CD14-positive monocyte (primary cell): ENCODE data around the gene NKAIN4. TPM values are rescaled to one million over a fixed set of nuclear protein-coding genes. Genes with fewer than 3 reads are reported as not detected.
A peak's percentile ranks its signal among the peaks of the same experiment; 100 is the strongest.

Experiments used
- DNase-seq, 3 donors: peaks; one replicate each; pipeline ENCODE4 v3.0.0-alpha.2; 2011 to 2022
- H2AFZ ChIP-seq: 2 replicates; pipeline ENCODE4 v1.6.0; 2012; ENCODE audit warnings: mild to moderate bottlenecking, low read depth, low read length, inconsistent platforms; ENCODE audit not compliant: insufficient read depth, poor library complexity, severe bottlenecking
- H3K27ac ChIP-seq, 2 donors: 1 replicate in 1 of 2; 2 replicates in 1 of 2; pipeline ENCODE4 v1.5.1; 2012 to 2013; ENCODE audit warnings: low read length in 2 of 2, control low read depth in 1 of 2, inconsistent platforms in 1 of 2, low read depth in 1 of 2, mild to moderate bottlenecking in 1 of 2
- H3K27me3 ChIP-seq, 2 donors: one replicate each; pipeline versions ENCODE4 v1.6.0 to v1.6.1; 2011 to 2013; ENCODE audit warnings: low read length in 2 of 2; ENCODE audit not compliant: control insufficient read depth in 2 of 2, insufficient read depth in 2 of 2
- H3K36me3 ChIP-seq, 2 donors: replicated peaks in 1 of 2; 1 replicate in 1 of 2; 2 replicates in 1 of 2; pipeline versions ENCODE4 v1.5.1 to v1.6.1; 2012 to 2013; ENCODE audit warnings: low read length in 2 of 2, control low read depth in 1 of 2, inconsistent platforms in 1 of 2, mild to moderate bottlenecking in 1 of 2; ENCODE audit not compliant: insufficient read depth in 2 of 2, control insufficient read depth in 1 of 2
- H3K4me1 ChIP-seq, 2 donors: 1 replicate in 1 of 2; 2 replicates in 1 of 2; pipeline versions ENCODE4 v1.5.1 to v1.6.1; 2012 to 2013; ENCODE audit warnings: low read length in 2 of 2, control low read depth in 1 of 2, inconsistent platforms in 1 of 2, mild to moderate bottlenecking in 1 of 2, moderate library complexity in 1 of 2; ENCODE audit not compliant: insufficient read depth in 2 of 2, control insufficient read depth in 1 of 2
- H3K4me2 ChIP-seq: replicated peaks from 2 replicates; pipeline ENCODE3; 2012; ENCODE audit warnings: low read length, moderate library complexity, mild to moderate bottlenecking; ENCODE audit not compliant: poor library complexity, severe bottlenecking; ENCODE audit errors: extremely low read depth
- H3K4me3 ChIP-seq, 3 experiments: fragments of 200-600 bp in 1 of 3; sonication (generic) in 1 of 3; replicated peaks in 1 of 3; 1 replicate in 2 of 3; 2 replicates in 1 of 3; pipeline ENCODE4 v1.5.1; 2011 to 2013; ENCODE audit warnings: low read length in 3 of 3, mild to moderate bottlenecking in 3 of 3, control low read depth in 2 of 3, low read depth in 2 of 3, inconsistent platforms in 1 of 3, moderate library complexity in 1 of 3
- H3K79me2 ChIP-seq: 2 replicates; pipeline ENCODE4 v1.6.0; 2012; ENCODE audit warnings: mild to moderate bottlenecking, control low read depth, inconsistent platforms, low read length, moderate library complexity; ENCODE audit not compliant: insufficient read depth
- H3K9ac ChIP-seq: 2 replicates; pipeline ENCODE4 v1.6.0; 2017; ENCODE audit warnings: low read length, mild to moderate bottlenecking; ENCODE audit not compliant: insufficient read depth, poor library complexity, severe bottlenecking
- H3K9me3 ChIP-seq, 2 donors: replicated peaks in 1 of 2; 1 replicate in 1 of 2; 2 replicates in 1 of 2; pipeline versions ENCODE4 v1.5.1 to v1.6.1; 2012 to 2013; ENCODE audit warnings: low read length in 2 of 2, control low read depth in 1 of 2; ENCODE audit not compliant: control insufficient read depth in 1 of 2, insufficient read depth in 1 of 2
- H4K20me1 ChIP-seq: 2 replicates; pipeline ENCODE4 v1.6.0; 2012; ENCODE audit warnings: mild to moderate bottlenecking, low read length, control low read depth, moderate library complexity; ENCODE audit not compliant: insufficient read depth
- H3K27ac Mint-ChIP-seq, 7 donors: one replicate each; pipeline ENCODE4 v1.8.0; 2020; ENCODE audit warnings: mild to moderate bottlenecking in 7 of 7, mixed read lengths in 7 of 7, moderate library complexity in 6 of 7, inconsistent platforms in 2 of 7
- H3K27me3 Mint-ChIP-seq, 3 donors: one replicate each; pipeline ENCODE4 v1.8.0; 2021 to 2022; ENCODE audit warnings: low read depth in 3 of 3, mild to moderate bottlenecking in 3 of 3, mixed read lengths in 3 of 3, moderate library complexity in 3 of 3, inconsistent platforms in 1 of 3
- H3K36me3 Mint-ChIP-seq, 2 donors: one replicate each; pipeline ENCODE4 v1.8.0; 2020; ENCODE audit warnings: mixed read lengths in 2 of 2, inconsistent platforms in 1 of 2, mild to moderate bottlenecking in 1 of 2
- H3K4me1 Mint-ChIP-seq: one replicate; pipeline ENCODE4 v1.8.0; 2020; ENCODE audit warnings: mild to moderate bottlenecking, mixed read lengths
- H3K4me3 Mint-ChIP-seq, 2 donors: one replicate each; pipeline ENCODE4 v1.8.0; 2020; ENCODE audit warnings: mild to moderate bottlenecking in 2 of 2, mixed read lengths in 2 of 2, moderate library complexity in 1 of 2
- H3K9me3 Mint-ChIP-seq, 7 donors: one replicate each; pipeline ENCODE4 v1.8.0; 2020 to 2022; ENCODE audit warnings: mixed read lengths in 7 of 7, mild to moderate bottlenecking in 6 of 7, moderate library complexity in 6 of 7, inconsistent platforms in 2 of 7
- WGBS: methylation state at CpG from one replicate; pipeline ENCODE4 v1.1.5; 2013; ENCODE audit warnings: missing lambda C conversion rate; ENCODE audit not compliant: insufficient coverage; 5-methylcytosine and 5-hydroxymethylcytosine counted together
- intact Hi-C, 2 donors: fragments of 100-400 bp; cut with micrococcal nuclease; formaldehyde crosslinking; loops; one replicate each; pipeline versions ENCODE4 v1.15.0 to v1.15.1; 2023
- polyA plus RNA-seq, 3 donors: library from polyadenylated mRNA; depleted of rRNA in 1 of 3; unstranded in 2 of 3; stranded (reverse) in 1 of 3; fragments of 300-500 nt in 2 of 3; fragments of >200 nt in 1 of 3; fragmentation: Illumina TruSeq in 2 of 3; gene quantifications; 1 replicate in 2 of 3; 2 replicates in 1 of 3; pipeline ENCODE4 v1.2.3, GENCODE V29; 2012 to 2021
- TF ChIP-seq, protein P1 (sequence below): fragments of 200-600 bp; IDR thresholded peaks from one replicate; pipeline ENCODE4 v1.8.0; 2022; ENCODE audit warnings: antibody characterized with exemption, mild to moderate bottlenecking

Gene NKAIN4
- polyA plus RNA-seq, 3 donors: not detected

DNA sequence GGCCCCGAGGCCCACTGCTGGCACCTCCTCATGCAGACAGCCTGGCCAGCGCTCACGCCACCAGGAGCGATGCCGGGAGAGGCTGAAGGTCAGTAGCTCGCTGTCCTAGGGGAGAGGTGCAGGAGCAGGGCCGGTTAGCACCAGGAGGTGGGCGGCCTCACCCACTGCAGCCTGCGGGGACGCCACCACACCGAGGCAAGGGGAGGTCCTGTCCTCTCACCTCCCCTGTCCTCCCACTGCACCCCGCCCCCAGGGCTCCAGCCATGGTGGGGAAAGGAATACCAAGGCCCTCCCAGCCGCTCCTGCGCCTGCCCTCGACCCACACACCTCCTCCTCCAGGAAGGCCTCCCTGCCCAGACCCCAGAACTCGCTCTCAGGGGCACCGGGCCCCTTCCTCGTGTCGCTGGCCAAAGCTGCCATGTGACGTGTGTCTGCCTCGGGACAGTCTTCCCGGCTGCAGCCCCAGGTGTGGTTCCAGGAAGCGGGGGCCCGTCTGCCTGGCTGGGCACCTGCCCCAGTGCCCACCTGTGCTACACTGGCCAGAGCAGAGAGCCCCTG lies 6.5 kb downstream of the NKAIN4 start:
- Histone ChIP-seq H3K27me3 (peaks cover 2 to 31% of the 10 kb centered on the region in 2 donors), H2AFZ (no peak overlapping the region), H3K9ac (no peak overlapping the region), H3K36me3 (no peaks in the 10 kb centered on the region), H3K27ac (no peak overlapping the region), H3K79me2 (no peaks in the 10 kb centered on the region), H3K4me2 (no peak overlapping the region), H4K20me1 (no peaks in the 10 kb centered on the region), H3K4me3 (no peak overlapping the region), H3K9me3 (peaks cover 0 to 2% of the 10 kb centered on the region in 2 donors), H3K4me1 (no peaks in the 10 kb centered on the region)
- H3K27ac Mint-ChIP-seq: peak overlapping the region in 1 of 7 donors; percentile 63
- H3K9me3 Mint-ChIP-seq: peaks cover 0 to 10% (median 1%) of the 10 kb centered on the region in 7 donors
- WGBS: 81% methylated on average over 18 of the region's 24 CpGs
- no peak for DNase-seq
- H3K4me3 Mint-ChIP-seq: no peak overlapping the region
- H3K27me3 Mint-ChIP-seq: peaks cover 34 to 58% (median 38%) of the 10 kb centered on the region in 3 donors
- no peaks in the 10 kb centered on the region for H3K4me1 Mint-ChIP-seq
- intact Hi-C loops: no loop called here
- H3K36me3 Mint-ChIP-seq: no peaks in the 10 kb centered on the region
- TF ChIP-seq, protein P1, sequence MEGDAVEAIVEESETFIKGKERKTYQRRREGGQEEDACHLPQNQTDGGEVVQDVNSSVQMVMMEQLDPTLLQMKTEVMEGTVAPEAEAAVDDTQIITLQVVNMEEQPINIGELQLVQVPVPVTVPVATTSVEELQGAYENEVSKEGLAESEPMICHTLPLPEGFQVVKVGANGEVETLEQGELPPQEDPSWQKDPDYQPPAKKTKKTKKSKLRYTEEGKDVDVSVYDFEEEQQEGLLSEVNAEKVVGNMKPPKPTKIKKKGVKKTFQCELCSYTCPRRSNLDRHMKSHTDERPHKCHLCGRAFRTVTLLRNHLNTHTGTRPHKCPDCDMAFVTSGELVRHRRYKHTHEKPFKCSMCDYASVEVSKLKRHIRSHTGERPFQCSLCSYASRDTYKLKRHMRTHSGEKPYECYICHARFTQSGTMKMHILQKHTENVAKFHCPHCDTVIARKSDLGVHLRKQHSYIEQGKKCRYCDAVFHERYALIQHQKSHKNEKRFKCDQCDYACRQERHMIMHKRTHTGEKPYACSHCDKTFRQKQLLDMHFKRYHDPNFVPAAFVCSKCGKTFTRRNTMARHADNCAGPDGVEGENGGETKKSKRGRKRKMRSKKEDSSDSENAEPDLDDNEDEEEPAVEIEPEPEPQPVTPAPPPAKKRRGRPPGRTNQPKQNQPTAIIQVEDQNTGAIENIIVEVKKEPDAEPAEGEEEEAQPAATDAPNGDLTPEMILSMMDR: no peak

DNA sequence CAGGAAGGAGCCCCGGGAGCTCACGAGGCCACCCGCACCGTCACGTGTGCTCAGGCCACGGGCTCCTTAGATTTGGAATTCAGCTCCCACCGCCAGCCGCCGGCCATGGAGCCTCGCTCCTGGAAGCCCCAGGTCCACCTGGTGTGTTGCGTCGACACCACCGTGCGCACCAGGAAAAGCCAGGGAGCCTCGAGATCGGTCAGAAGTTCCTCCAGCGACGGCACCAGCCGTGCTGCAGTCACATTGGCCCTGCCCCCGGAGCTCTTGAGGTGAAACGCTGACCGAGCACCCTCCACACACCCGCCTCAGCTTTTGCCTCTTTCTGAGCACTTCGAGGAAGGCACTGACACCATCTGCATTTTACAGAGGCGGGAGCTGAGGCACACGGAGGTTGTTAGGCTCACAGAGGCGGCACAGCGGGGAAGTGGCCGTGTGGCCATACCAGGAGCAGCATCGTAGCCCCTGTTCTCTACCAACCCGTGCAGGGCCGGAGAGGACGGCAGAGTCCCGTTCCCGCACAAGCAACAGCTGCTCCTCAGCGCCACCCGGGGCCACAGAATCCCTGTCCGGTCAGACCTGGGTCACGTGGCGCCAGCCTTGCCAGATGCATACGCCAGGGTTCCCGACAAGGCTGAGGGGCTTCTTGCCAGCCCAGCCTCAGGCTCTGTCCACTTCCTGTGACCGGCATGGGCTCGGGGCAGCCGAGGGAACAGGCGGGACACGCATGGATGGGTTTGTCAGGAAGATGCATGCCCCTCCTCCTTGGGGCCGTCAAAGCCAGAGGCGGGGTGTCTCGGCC lies 7.6 kb downstream of the NKAIN4 start:
- H3K4me1 ChIP-seq: no peaks in the 10 kb centered on the region
- Mint-ChIP-seq H3K36me3 (no peaks in the 10 kb centered on the region), H3K9me3 (peaks cover 0 to 8% (median 1%) of the 10 kb centered on the region in 7 donors), H3K4me3 (peak overlapping the region in 1 of 2 donors; percentile 30), H3K27ac (no peak overlapping the region), H3K4me1 (no peaks in the 10 kb centered on the region), H3K27me3 (peaks cover 24 to 47% (median 29%) of the 10 kb centered on the region in 3 donors)
- peaks cover 0 to 21% of the 10 kb centered on the region in 2 donors for H3K27me3 ChIP-seq
- H3K4me2 ChIP-seq: no peak overlapping the region
- H4K20me1 ChIP-seq: no peaks in the 10 kb centered on the region
- H2AFZ ChIP-seq: no peak overlapping the region
- no peak for DNase-seq
- no peak overlapping the region for H3K9ac ChIP-seq
- H3K9me3 ChIP-seq: no peaks in the 10 kb centered on the region
- WGBS: 33% methylated on average over 39 of the region's 50 CpGs
- no peak overlapping the region for H3K27ac ChIP-seq
- TF ChIP-seq, protein P1: no peak
- intact Hi-C loops: no loop called here
- no peaks in the 10 kb centered on the region for H3K79me2 ChIP-seq
- no peak overlapping the region for H3K4me3 ChIP-seq
- H3K36me3 ChIP-seq: no peaks in the 10 kb centered on the region
